HCT116 (cell line): Measurements from ENCODE around the gene FYCO1. TPM values are rescaled to one million over a fixed set of nuclear protein-coding genes. Genes with fewer than 3 reads are reported as not detected.

Experiments used
- ATAC-seq: fragments of 200-7000 bp; cut with Tn5 transposase; 2 replicates; pipeline ENCODE4 v1.9.1; 2020; ENCODE audit warnings: mild to moderate bottlenecking, moderate library complexity
- BruUV-seq: library from RNA; stranded (reverse); fragments of 400-500 nt; replicated peaks from 2 replicates; lab custom pipeline; 2021; lab: Mats Ljungman, UMichigan
- CTCF ChIA-PET: fragments of 300-600 bp; sonication (Branson Sonifier 250); formaldehyde crosslinking; loops from one replicate; lab custom pipeline; 2021; ENCODE audit warnings: antibody characterized with exemption; lab: Charles Lee
- POLR2A ChIA-PET: fragments of 300-600, 350-600 bp; sonication (Branson Sonifier 250); formaldehyde crosslinking; loops from one replicate; lab custom pipeline; 2021; ENCODE audit warnings: antibody characterized with exemption; lab: Charles Lee
- RAD21 ChIA-PET, 2 experiments: fragments of 300-600 bp; sonication (Branson Sonifier 250); formaldehyde crosslinking; loops; one replicate each; lab custom pipeline; 2023; ENCODE audit warnings: low total read pairs in 2 of 2; ENCODE audit not compliant: uncharacterized antibody in 2 of 2, unreplicated experiment in 2 of 2, low non-redundant PET in 1 of 2; lab: Charles Lee
- DNase-seq: peaks from one replicate; pipeline ENCODE4 v3.0.0-alpha.2; 2010; ENCODE audit warnings: low read depth, low spot score
- H2AFZ ChIP-seq: fragments of 200-600 bp; shearing (Covaris generic), sonication (generic); 2 replicates; pipeline ENCODE4 v1.6.1; 2017; ENCODE audit warnings: low read depth, mixed run types, mixed read lengths, antibody characterized with exemption, low read length; ENCODE audit not compliant: poor library complexity, severe bottlenecking
- H3K27ac ChIP-seq: 2 replicates; pipeline ENCODE4 v1.5.1; 2012; ENCODE audit warnings: low read depth, low read length
- H3K27me3 ChIP-seq: fragments of 200-600 bp; sonication (generic); 2 replicates; pipeline ENCODE4 v1.6.1; 2016; ENCODE audit warnings: mixed run types, low read length, mixed read lengths; ENCODE audit not compliant: insufficient read depth
- H3K36me3 ChIP-seq, 2 experiments: fragments of 200-500 bp in 1 of 2; fragments of 200-600 bp in 1 of 2; sonication (Bioruptor generic) in 1 of 2; sonication (generic) in 1 of 2; 2 replicates each; pipeline versions ENCODE4 v1.5.1 to v1.6.1; 2014 to 2016; ENCODE audit warnings: low read length in 2 of 2, inconsistent platforms in 1 of 2, mixed read lengths in 1 of 2, mixed run types in 1 of 2; ENCODE audit not compliant: insufficient read depth in 2 of 2, control insufficient read depth in 1 of 2
- H3K4me1 ChIP-seq, 2 experiments: fragments of 200-600 bp in 1 of 2; sonication (generic) in 1 of 2; 2 replicates each; pipeline versions ENCODE4 v1.5.1 to v1.6.1; 2012 to 2017; ENCODE audit warnings: low read length in 2 of 2, inconsistent platforms in 1 of 2, mild to moderate bottlenecking in 1 of 2, mixed read lengths in 1 of 2, mixed run types in 1 of 2, moderate library complexity in 1 of 2; ENCODE audit not compliant: insufficient read depth in 2 of 2, control insufficient read depth in 1 of 2
- H3K4me2 ChIP-seq: fragments of 200-600 bp; sonication (generic); 2 replicates; pipeline ENCODE4 v1.6.1; 2017; ENCODE audit warnings: mixed run types, low read length, mixed read lengths
- H3K4me3 ChIP-seq, 2 experiments: fragments of 200-600 bp in 1 of 2; sonication (generic) in 1 of 2; replicated peaks in 1 of 2; 2 replicates each; pipeline ENCODE4 v1.5.1; 2011 to 2016; ENCODE audit warnings: low read length in 2 of 2, control low read depth in 1 of 2, low read depth in 1 of 2, mild to moderate bottlenecking in 1 of 2, mixed read lengths in 1 of 2, mixed run types in 1 of 2
- H3K79me2 ChIP-seq: fragments of 200-600 bp; sonication (generic); 2 replicates; pipeline ENCODE4 v1.6.1; 2017; ENCODE audit warnings: mild to moderate bottlenecking, mixed run types, low read length, moderate library complexity, mixed read lengths; ENCODE audit not compliant: insufficient read depth
- H3K9ac ChIP-seq: fragments of 200-600 bp; sonication (generic); 2 replicates; pipeline ENCODE4 v1.6.1; 2016; ENCODE audit warnings: low read length, mixed read lengths
- H3K9me2 ChIP-seq: fragments of 200-600 bp; sonication (generic), shearing (Covaris generic); 2 replicates; pipeline ENCODE4 v1.6.1; 2017; ENCODE audit warnings: mixed run types, mild to moderate bottlenecking, moderate library complexity; ENCODE audit not compliant: insufficient read depth
- H3K9me3 ChIP-seq, 2 experiments: fragments of 200-500 bp in 1 of 2; fragments of 200-600 bp in 1 of 2; sonication (Bioruptor generic) in 1 of 2; sonication (generic) in 1 of 2; 2 replicates each; pipeline ENCODE4 v1.6.1; 2014 to 2017; ENCODE audit warnings: low read length in 2 of 2, mixed read lengths in 2 of 2, inconsistent platforms in 1 of 2, low read depth in 1 of 2, mild to moderate bottlenecking in 1 of 2, mixed run types in 1 of 2, moderate library complexity in 1 of 2; ENCODE audit not compliant: control insufficient read depth in 1 of 2, insufficient read depth in 1 of 2
- H4K20me1 ChIP-seq: fragments of 200-600 bp; sonication (generic), shearing (Covaris generic); 2 replicates; pipeline ENCODE4 v1.6.1; 2017; ENCODE audit warnings: mixed run types, mild to moderate bottlenecking, moderate library complexity; ENCODE audit not compliant: insufficient read depth
- ATF3 ChIP-seq: IDR thresholded peaks from 2 replicates; pipeline ENCODE4 v1.6.1; 2012
- CEBPB ChIP-seq: IDR thresholded peaks from 2 replicates; pipeline ENCODE4 v1.6.1; 2012; ENCODE audit warnings: low read depth
- ELF1 ChIP-seq: IDR thresholded peaks from 2 replicates; pipeline ENCODE4 v1.6.1; 2012; ENCODE audit warnings: low read depth, borderline replicate concordance
- EZH2 ChIP-seq: fragments of 200-600 bp; sonication (generic); IDR thresholded peaks from 2 replicates; pipeline ENCODE4 v1.6.1; 2017; ENCODE audit warnings: antibody characterized with exemption, mixed run types
- FOSL1 ChIP-seq: IDR thresholded peaks from 2 replicates; pipeline ENCODE4 v1.6.1; 2012; ENCODE audit warnings: low read depth
- REST ChIP-seq: IDR thresholded peaks from 2 replicates; pipeline ENCODE4 v1.6.1; 2012; ENCODE audit warnings: low read depth
- SP1 ChIP-seq: IDR thresholded peaks from 2 replicates; pipeline ENCODE4 v1.6.1; 2012; ENCODE audit warnings: low read depth
- SRF ChIP-seq: IDR thresholded peaks from 2 replicates; pipeline ENCODE4 v1.6.1; 2012; ENCODE audit warnings: low read depth
- YY1 ChIP-seq: IDR thresholded peaks from 2 replicates; pipeline ENCODE4 v1.6.1; 2011; ENCODE audit warnings: low read length, low read depth, moderate library complexity, mild to moderate bottlenecking; ENCODE audit not compliant: insufficient replicate concordance; ENCODE audit errors: extremely low read depth
- ZFX ChIP-seq: fragments of 450-650 bp; IDR thresholded peaks from 2 replicates; pipeline ENCODE4 v1.6.1; 2017
- intact Hi-C: fragments of 100-400 bp; cut with micrococcal nuclease; formaldehyde crosslinking; loops from 2 replicates; pipeline ENCODE4 v1.10.0; 2022
- total RNA-seq: library from RNA; stranded (reverse); gene quantifications from one replicate; pipeline ENCODE4 v1.2.1, GENCODE V29; 2021; ENCODE audit not compliant: unreplicated experiment

Gene FYCO1
- total RNA-seq, 1 experiment from 2014 or later: 15.8 TPM

GRCh38 chr3:45889337-45889736 is 106.3 kb downstream of the FYCO1 start:
- no peak overlapping the region for H3K9ac ChIP-seq
- ChIA-PET CTCF (no interaction called here), RAD21 (no interaction called here), POLR2A (no interaction called here)
- no peaks in the 10 kb centered on the region for H3K36me3 ChIP-seq
- TF ChIP-seq ELF1 (no peak), SP1 (no peak), SRF (no peak), YY1 (no peak), REST (no peak), EZH2 (no peak), ZFX (no peak), ATF3 (no peak), CEBPB (no peak), FOSL1 (no peak)
- no peaks in the 10 kb centered on the region for H3K9me2 ChIP-seq
- no peaks in the 10 kb centered on the region for H3K27me3 ChIP-seq
- H2AFZ ChIP-seq: no peak overlapping the region
- no peak overlapping the region for H3K4me2 ChIP-seq
- no peaks in the 10 kb centered on the region for H4K20me1 ChIP-seq
- intact Hi-C loops: no loop called here
- BruUV-seq: no TSS peak
- peaks cover 5 to 6% of the 10 kb centered on the region in 2 experiments; a peak in 3 of 4 replicates for H3K4me1 ChIP-seq
- ATAC-seq (no peak), DNase-seq (no peak)
- no peak overlapping the region for H3K4me3 ChIP-seq
- no peak overlapping the region for H3K27ac ChIP-seq
- no peaks in the 10 kb centered on the region for H3K79me2 ChIP-seq
- H3K9me3 ChIP-seq: no peaks in the 10 kb centered on the region
